Skeletal muscle cell (primary cell): ENCODE results near the gene VPREB1.
A peak's percentile ranks its signal among the peaks of the same experiment; 100 is the strongest.
"Not testable (repeated sequence)": the region's sequence is repeated elsewhere in the genome, so short reads cannot be mapped to it uniquely, and the experiment has no call there.

Experiments
- DNase-seq: peaks from one replicate; pipeline ENCODE4 v3.0.0-alpha.2; 2010; ENCODE audit warnings: low read depth
- H3K4me3 ChIP-seq: 2 replicates; pipeline ENCODE4 v1.5.1; 2011; ENCODE audit warnings: low read depth, mild to moderate bottlenecking, control low read depth, low read length, moderate library complexity

The VPREB1 gene, protein sequence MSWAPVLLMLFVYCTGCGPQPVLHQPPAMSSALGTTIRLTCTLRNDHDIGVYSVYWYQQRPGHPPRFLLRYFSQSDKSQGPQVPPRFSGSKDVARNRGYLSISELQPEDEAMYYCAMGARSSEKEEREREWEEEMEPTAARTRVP

GRCh38 chr22:22244316-22245250, at the start of gene VPREB1:
Gene VPREB1 (plus strand): TSS chr22:22244786. CDS start chr22:22244814, 28 bp downstream.
- H3K4me3 ChIP-seq, result no peak within 1 kb of the TSS
- no peak for DNase-seq

DNA sequence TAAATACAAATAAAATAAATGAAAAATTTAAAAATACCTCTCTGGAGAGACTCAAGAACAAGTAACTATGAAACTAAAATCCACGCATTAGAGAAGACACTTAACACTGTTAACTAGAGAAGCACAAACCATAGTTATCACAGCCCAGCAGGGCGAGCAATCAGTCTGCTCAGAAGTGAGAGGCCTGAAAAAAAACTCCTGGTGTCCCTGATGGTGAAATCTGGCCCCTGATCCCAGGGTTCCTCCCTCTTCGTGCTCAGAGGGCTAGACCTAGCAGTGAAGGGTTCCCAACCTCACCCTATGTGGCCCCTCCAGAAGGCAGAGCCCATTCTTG, 49.7 kb upstream of the VPREB1 start:
- DNase-seq, result no peak
- H3K4me3 ChIP-seq, result no peak overlapping the region

DNA sequence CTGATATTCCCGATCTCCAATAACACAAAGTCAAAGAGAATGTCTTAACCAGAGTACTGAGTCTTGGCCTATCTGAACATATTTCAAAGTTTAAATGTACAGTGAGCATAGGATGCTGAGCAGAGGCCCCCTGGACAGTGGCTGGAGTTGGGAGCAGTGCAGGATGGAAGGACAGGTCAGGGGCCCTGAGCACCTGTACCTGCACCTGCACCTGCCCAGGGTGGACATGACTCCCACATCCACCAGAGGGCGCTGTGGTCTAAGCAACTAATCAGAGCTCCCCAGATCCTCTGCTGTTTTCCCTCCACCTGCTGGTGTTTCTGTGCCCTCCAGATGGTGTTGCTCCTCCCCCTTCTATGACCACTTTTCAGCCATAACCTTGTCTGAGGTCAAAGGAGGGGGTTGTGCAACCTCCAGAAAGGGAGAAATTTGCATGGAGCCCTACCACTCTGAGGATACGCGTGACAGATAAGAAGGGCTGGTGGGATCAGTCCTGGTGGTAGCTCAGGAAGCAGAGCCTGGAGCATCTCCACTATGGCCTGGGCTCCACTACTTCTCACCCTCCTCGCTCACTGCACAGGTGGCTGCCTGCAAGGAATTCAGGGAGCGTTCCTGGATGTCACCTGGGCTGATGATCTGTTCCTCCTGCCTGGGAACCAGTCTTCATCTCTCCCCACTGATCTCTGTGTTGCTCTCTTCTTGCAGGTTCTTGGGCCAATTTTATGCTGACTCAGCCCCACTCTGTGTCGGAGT, 49.1 kb upstream of the VPREB1 start:
- no peak overlapping the region for H3K4me3 ChIP-seq
- DNase-seq, result no peak

DNA sequence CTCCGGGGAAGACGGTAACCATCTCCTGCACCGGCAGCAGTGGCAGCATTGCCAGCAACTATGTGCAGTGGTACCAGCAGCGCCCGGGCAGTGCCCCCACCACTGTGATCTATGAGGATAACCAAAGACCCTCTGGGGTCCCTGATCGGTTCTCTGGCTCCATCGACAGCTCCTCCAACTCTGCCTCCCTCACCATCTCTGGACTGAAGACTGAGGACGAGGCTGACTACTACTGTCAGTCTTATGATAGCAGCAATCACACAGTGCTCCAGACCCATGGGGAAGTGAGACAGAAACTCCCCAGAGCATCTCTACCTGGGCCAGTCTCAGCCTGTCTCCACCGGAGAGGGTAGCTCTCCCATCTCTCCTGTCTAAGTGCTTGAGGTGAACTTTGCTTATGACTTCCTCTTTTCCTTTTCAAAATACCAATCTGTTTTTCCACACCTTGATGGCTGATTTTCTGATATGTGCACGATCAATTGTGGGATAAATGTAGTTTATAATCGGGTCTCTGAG, 48.5 kb upstream of the VPREB1 start:
- no peak for DNase-seq
- no peak overlapping the region for H3K4me3 ChIP-seq

DNA sequence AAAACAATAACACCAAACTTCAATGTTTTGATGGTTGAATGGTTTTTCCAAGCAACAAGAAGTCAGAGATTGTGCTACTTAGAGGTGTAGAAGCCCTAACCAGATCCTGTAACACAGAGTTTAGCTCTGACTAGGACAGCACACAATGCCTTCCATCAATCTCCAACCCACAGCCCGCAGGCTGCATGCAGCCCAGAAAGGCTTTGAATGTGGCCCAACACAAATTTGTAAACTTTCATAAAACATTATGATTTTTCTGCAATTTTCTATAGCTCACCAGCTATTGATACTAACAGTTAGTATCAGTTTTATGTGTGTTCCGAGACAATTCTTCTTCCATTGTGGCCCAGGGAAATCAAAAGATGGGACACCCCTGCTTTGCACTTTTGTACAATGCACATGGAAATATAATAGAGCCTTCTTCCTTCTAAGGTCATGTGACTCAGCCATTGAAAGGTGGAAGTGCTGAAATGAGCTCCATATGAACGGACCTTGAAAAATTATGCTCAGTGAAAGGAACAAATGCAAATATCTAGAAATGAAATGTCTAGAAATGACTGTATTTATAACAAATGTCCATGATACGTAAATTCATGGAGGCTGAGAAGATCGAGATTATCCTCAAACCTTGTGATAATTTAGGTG, 47.6 kb upstream of the VPREB1 start:
- no peak overlapping the region for H3K4me3 ChIP-seq
- DNase-seq, result no peak

- H3K4me3 ChIP-seq, result no peak overlapping the region
- DNase-seq, result no peak
These were observed 46.6 kb upstream of the VPREB1 start for GRCh38 chr22:22197993-22198402.

- DNase-seq, result no peak
- H3K4me3 ChIP-seq, result no peak overlapping the region
These were observed 45.8 kb upstream of the VPREB1 start for GRCh38 chr22:22198751-22199150.

DNA sequence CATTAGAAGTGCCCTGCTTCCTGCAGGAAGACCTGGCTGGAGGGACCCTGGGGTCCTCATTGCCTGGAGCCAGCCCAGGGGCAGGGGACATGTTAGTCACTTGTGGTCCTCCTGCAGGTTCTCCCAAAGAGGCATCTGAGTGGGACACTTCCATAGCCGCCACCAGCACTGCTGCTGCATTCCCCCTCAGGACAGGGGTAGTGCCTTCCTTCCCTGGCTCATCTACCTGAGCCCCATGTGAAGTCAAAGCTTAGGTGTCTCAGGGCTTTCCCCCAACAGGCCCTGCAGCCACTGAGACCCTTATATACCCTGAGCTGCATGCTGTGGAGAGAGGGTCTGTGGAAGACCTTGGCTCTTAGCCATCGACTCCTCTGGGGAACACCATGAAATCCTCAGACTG, 45.0 kb upstream of the VPREB1 start:
- H3K4me3 ChIP-seq, result no peak overlapping the region
- no peak for DNase-seq

DNA sequence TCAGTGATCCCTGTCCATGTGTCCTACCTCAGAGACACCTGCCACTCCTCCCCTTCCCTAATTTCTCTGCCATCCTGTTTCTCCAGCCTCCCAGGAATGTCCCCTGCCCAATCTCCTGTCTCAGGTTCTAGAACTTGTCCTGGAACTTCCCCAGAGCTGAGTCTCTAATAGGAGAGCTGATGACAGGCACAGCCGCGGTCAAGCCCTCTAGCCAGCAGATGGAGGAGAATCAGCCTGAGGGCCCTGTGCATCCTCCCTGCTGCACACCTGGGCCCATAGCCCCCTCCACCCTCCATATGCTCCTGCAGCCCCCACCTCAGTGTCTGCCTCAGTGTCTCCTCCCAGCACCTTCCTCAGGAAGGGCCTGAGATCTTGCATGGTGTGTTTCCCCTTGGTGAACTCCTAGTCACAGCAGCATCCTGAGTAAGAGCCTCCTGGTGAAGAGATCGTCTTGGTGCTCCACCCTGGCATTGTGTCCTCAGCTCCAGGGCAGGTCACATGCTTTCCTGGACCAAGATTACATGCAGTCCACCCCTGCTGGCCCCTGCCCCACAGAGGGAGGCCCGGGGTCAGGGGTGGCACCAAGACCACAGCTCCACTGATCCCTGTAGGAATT, 43.9 kb upstream of the VPREB1 start:
- no peak overlapping the region for H3K4me3 ChIP-seq
- no peak for DNase-seq

DNA sequence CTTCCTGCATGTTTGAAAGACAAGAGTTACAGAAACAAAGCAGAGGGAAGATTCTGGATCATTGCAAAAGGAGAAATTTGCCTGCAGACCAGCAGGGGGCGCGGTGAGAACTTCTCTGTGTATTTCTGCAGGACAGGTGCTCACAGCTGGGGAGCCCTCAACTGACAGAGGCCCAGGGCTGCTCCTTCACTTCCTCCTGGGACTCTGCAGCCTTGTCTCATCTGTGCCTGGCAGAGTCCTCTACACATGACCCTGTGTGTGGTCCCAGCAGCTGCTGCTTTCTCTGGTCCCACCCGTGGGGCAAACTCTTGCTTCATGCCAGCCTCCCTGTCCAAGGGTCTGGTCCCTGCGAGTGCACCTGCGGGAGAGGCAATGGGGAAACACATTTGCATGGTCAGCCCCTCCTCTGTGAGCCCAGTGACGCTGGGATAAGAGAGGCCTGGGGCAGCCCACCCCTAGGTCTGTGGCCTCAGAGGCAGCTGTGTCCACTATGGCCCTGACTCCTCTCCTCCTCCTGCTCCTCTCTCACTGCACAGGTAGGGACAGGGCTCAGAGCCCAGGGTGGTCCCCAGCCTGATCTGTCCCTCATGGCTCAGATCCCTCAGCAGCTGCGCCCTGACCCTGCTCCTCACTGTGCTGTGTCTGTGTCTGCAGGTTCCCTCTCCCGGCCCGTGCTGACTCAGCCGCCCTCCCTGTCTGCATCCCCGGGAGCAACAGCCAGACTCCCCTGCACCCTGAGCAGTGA, 43.2 kb upstream of the VPREB1 start:
- DNase-seq, result peak; percentile 4

DNA sequence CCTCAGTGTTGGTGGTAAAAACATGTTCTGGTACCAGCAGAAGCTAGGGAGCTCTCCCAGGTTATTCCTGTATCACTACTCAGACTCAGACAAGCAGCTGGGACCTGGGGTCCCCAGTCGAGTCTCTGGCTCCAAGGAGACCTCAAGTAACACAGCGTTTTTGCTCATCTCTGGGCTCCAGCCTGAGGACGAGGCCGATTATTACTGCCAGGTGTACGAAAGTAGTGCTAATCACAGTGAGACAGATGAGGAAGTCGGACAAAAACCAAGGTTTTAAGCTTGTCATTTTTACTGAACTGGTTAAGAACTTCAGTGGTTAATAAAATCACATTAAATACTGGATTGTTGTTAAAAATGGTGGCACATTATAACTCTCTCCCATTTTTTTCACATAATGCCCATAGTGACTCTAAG, 42.6 kb upstream of the VPREB1 start:
- DNase-seq, result no peak
- no peak overlapping the region for H3K4me3 ChIP-seq

More for the DNA sequence above, 43.2 kb upstream of the VPREB1 start:
- no peak overlapping the region for H3K4me3 ChIP-seq

DNA sequence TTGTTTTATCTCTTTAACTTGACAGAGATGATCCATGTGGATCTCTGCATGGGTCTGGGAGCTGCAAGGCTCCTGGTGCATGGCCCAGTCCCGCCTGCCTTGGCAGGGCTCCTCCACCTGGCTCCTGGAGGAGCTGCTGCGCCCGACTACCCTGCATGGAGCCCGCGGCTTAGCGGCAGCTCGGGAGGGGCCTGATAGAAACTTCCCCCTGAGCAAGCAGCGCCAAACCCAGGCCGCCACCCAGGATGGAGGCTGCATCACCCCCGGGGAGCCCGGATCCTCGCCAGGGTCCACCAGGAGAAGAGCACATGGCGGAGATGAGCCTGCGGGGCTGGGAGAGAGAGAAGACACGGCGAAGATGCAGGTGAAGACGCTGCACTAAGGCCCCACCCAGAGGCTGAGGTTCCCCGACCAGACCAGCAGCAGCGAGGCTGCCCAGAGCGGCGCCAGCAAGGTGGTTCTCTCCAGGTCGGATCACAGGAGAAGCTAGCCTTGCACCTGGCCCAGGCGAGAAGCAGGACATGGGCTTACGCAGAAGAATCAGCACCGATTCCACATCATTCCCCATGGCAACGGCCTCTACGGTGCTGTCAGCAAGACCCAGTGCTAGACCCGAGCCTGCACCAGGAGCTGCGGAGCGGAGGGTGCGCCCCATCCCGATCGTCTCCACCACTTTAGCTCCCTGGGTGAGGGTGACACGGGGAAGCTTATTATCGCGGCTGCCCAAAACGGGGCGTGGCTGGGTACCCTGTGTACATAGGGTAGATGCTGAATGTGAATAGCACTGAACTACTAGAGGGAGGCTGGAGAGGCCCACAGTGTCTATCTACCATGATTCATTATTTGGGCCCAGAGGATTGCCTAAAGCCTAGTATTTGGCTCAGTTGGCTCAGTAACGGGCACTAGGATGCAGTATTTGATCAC, 41.3 kb upstream of the VPREB1 start:
- no peak for DNase-seq
- no peak overlapping the region for H3K4me3 ChIP-seq

GRCh38 chr22:22207845-22208564, 36.6 kb upstream of the VPREB1 start:
- peak; percentile 20 for DNase-seq
- no peak overlapping the region for H3K4me3 ChIP-seq

DNA sequence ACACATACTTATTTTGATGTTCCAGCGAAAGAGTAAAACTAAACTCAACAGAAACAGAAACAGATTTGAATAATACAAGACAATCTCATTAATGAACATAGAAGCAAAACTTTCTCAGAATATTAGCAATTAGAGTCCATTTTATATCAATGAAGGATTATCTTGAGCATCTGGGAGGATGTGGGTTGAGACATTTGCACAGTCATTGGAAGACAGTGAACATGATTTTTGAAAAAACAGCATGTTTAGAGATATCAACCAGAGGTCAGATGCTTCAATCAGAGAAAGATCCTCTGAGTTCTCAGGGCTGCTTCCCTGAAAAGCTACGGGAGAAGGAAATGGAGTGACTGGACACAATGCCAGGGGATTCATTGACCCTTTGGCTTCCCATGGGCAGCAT, 35.9 kb upstream of the VPREB1 start:
- DNase-seq, result no peak
- no peak overlapping the region for H3K4me3 ChIP-seq

DNA sequence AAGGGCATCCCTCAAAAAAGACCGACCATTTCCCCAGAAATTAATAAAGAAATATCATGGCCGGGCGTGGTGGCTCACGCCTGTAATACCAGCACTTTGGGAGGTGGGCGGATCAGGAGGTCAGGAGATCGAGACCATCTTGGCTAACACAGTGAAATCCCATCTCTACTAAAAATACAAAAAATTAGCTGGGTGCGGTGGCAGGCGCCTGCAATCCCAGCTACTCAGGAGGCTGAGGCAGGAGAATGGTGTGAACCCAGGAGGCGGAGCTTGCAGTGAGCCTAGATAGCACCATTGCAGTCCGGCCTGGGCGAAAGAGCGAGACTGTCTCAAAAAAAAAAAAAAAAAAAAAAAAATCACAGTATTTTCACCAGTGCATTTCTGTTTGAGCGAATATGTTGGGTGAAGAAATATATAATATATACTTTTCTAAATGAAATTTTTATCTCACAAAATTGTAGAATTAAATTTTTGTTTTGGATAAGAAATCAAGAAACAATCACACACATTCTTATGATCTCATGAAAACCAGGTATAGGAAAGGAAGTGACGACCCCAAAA, 35.4 kb upstream of the VPREB1 start:
- not testable (repeated sequence) for H3K4me3 ChIP-seq, DNase-seq

DNA sequence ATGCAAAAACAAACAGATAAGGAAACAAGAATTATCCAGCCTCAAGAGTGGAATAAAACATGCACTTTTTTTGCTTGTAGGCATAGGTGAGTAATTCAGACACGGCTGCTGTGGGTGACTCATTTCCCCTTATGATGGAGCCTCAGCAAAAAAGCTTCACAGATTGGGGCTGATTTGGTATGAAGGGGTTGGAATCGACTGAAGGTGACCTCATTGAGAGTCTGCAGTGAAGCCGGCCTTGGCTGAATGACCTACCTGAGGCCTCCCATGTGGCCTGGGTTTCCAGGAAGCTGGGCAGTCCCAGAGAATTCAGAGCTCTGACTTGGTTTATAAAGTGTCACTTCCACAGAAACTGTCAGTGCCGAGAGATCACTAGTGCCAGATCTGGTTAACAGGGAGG, 34.2 kb upstream of the VPREB1 start:
- H3K4me3 ChIP-seq, result no peak overlapping the region
- DNase-seq, result peak; percentile 25
